H1 (cell line): ENCODE data around the gene KLHL1. TPM values are rescaled to one million over a fixed set of nuclear protein-coding genes. Genes with fewer than 3 reads are reported as not detected.

Experiments
- CTCF ChIA-PET: fragments of 300-600 bp; sonication (Branson Sonifier 250); formaldehyde crosslinking; loops from one replicate; lab custom pipeline; 2021; ENCODE audit not compliant: partially characterized antibody; lab: Charles Lee
- POLR2A ChIA-PET: fragments of 300-600 bp; sonication (Branson Sonifier 250); formaldehyde crosslinking; loops from one replicate; lab custom pipeline; 2021; ENCODE audit warnings: inconsistent platforms; ENCODE audit not compliant: partially characterized antibody; lab: Charles Lee
- DNase-seq, 2 experiments: peaks; one replicate each; pipeline versions ENCODE4 v3.0.0 to v3.0.0-alpha.2; 2010 to 2022; ENCODE audit warnings: low spot score in 2 of 2, low read depth in 1 of 2, mixed read lengths in 1 of 2
- FAIRE-seq: peaks from 2 replicates; lab custom pipeline; 2011; peaks lifted over from hg19 to GRCh38; lab: Jason Lieb, UNC
- H2AFZ ChIP-seq: 2 replicates; pipeline ENCODE4 v1.8.1; 2012; ENCODE audit warnings: low read length, inconsistent platforms
- H2AK5ac ChIP-seq: 2 replicates; pipeline ENCODE4 v1.6.1; 2013; ENCODE audit warnings: low read depth, low read length
- H2BK120ac ChIP-seq: replicated peaks from 2 replicates; pipeline ENCODE3; 2013; ENCODE audit warnings: low read depth, low read length, inconsistent platforms
- H2BK12ac ChIP-seq: 2 replicates; pipeline ENCODE4 v1.6.1; 2013; ENCODE audit warnings: low read depth, low read length
- H2BK15ac ChIP-seq: 2 replicates; pipeline ENCODE4 v1.6.1; 2013; ENCODE audit warnings: low read length
- H2BK20ac ChIP-seq: 2 replicates; pipeline ENCODE4 v1.6.1; 2013; ENCODE audit warnings: low read length
- H2BK5ac ChIP-seq: 2 replicates; pipeline ENCODE4 v1.6.1; 2013; ENCODE audit warnings: low read depth, low read length
- H3K14ac ChIP-seq: 2 replicates; pipeline ENCODE4 v1.6.1; 2013; ENCODE audit warnings: inconsistent platforms; ENCODE audit not compliant: insufficient read length
- H3K18ac ChIP-seq: 2 replicates; pipeline ENCODE4 v1.6.1; 2013; ENCODE audit warnings: low read length; ENCODE audit errors: extremely low read depth
- H3K23ac ChIP-seq: 2 replicates; pipeline ENCODE4 v1.6.1; 2013; ENCODE audit warnings: inconsistent platforms; ENCODE audit not compliant: insufficient read length
- H3K23me2 ChIP-seq: 2 replicates; pipeline ENCODE4 v1.6.1; 2013; ENCODE audit warnings: low read depth, low read length
- H3K27ac ChIP-seq: 2 replicates; pipeline ENCODE4 v1.6.1; 2011; ENCODE audit warnings: low read depth, low read length, inconsistent platforms
- H3K27me3 ChIP-seq, 4 experiments: replicated peaks in 1 of 4; 1 replicate in 1 of 4; 2 replicates in 3 of 4; pipeline versions ENCODE4 v1.6.1 to v1.8.1; 2011 to 2013; ENCODE audit warnings: low read length in 3 of 4, mild to moderate bottlenecking in 3 of 4, inconsistent platforms in 2 of 4, mixed read lengths in 2 of 4, moderate library complexity in 1 of 4; ENCODE audit not compliant: control insufficient read depth in 3 of 4, insufficient read depth in 3 of 4; ENCODE audit errors: extremely low read depth in 1 of 4
- H3K36me3 ChIP-seq, 4 experiments: 2 replicates each; pipeline versions ENCODE4 v1.6.1 to v1.8.1; 2011 to 2013; ENCODE audit warnings: mild to moderate bottlenecking in 4 of 4, low read length in 3 of 4, moderate library complexity in 2 of 4, control low read depth in 1 of 4, inconsistent platforms in 1 of 4; ENCODE audit not compliant: insufficient read depth in 4 of 4, control insufficient read depth in 2 of 4
- H3K4ac ChIP-seq: replicated peaks from 2 replicates; pipeline ENCODE3; 2013; ENCODE audit warnings: low read length, low read depth, mixed read lengths, inconsistent platforms; ENCODE audit not compliant: insufficient read length
- H3K4me1 ChIP-seq, 4 experiments: replicated peaks in 1 of 4; 1 replicate in 1 of 4; 2 replicates in 3 of 4; pipeline versions ENCODE4 v1.6.1 to v1.8.1; 2011 to 2013; ENCODE audit warnings: low read length in 3 of 4, inconsistent platforms in 2 of 4, mixed read lengths in 1 of 4; ENCODE audit not compliant: insufficient read depth in 4 of 4, control insufficient read depth in 3 of 4
- H3K4me2 ChIP-seq, 2 experiments: 2 replicates each; pipeline versions ENCODE4 v1.6.1 to v1.8.1; 2011 to 2013; ENCODE audit warnings: low read depth in 2 of 2, low read length in 2 of 2, control low read depth in 1 of 2, inconsistent platforms in 1 of 2, mild to moderate bottlenecking in 1 of 2; ENCODE audit not compliant: insufficient read depth in 1 of 2
- H3K4me3 ChIP-seq, 4 experiments: fragments of 200-600, 300-600 bp in 1 of 4; sonication (generic), shearing (Covaris generic), sonication (Bioruptor Twin) in 1 of 4; 2 replicates each; pipeline versions ENCODE4 v1.5.1 to v1.8.1; 2011 to 2016; ENCODE audit warnings: low read length in 4 of 4, low read depth in 3 of 4, control low read depth in 2 of 4, inconsistent platforms in 2 of 4, mild to moderate bottlenecking in 2 of 4, mixed read lengths in 1 of 4, moderate library complexity in 1 of 4; ENCODE audit not compliant: insufficient read depth in 2 of 4; ENCODE audit errors: extremely low read depth in 1 of 4
- H3K56ac ChIP-seq: replicated peaks from 2 replicates; pipeline ENCODE3; 2013; ENCODE audit warnings: low read depth, mild to moderate bottlenecking, mixed read lengths, low read length, inconsistent platforms; ENCODE audit not compliant: insufficient read length
- H3K79me1 ChIP-seq: 2 replicates; pipeline ENCODE4 v1.6.1; 2013; ENCODE audit warnings: low read depth, low read length, control low read depth
- H3K79me2 ChIP-seq, 2 experiments: 2 replicates each; pipeline versions ENCODE4 v1.6.1 to v1.8.1; 2012 to 2013; ENCODE audit warnings: low read length in 2 of 2, mild to moderate bottlenecking in 2 of 2, inconsistent platforms in 1 of 2; ENCODE audit not compliant: insufficient read depth in 2 of 2, control insufficient read depth in 1 of 2
- H3K9ac ChIP-seq, 4 experiments: replicated peaks in 1 of 4; 1 replicate in 1 of 4; 2 replicates in 3 of 4; pipeline versions ENCODE4 v1.6.1 to v1.8.1; 2011 to 2013; ENCODE audit warnings: low read depth in 3 of 4, low read length in 3 of 4, control low read depth in 2 of 4, mild to moderate bottlenecking in 2 of 4, moderate library complexity in 2 of 4, inconsistent platforms in 1 of 4; ENCODE audit errors: extremely low read depth in 1 of 4
- H3K9me3 ChIP-seq, 2 experiments: 2 replicates each; pipeline versions ENCODE4 v1.6.1 to v1.8.1; 2012 to 2013; ENCODE audit warnings: mild to moderate bottlenecking in 2 of 2, moderate library complexity in 2 of 2, control low read depth in 1 of 2, inconsistent platforms in 1 of 2, low read depth in 1 of 2, low read length in 1 of 2, mixed read lengths in 1 of 2; ENCODE audit not compliant: insufficient read depth in 2 of 2
- H4K20me1 ChIP-seq, 2 experiments: replicated peaks in 1 of 2; 2 replicates each; pipeline versions ENCODE3 to v1.8.1; 2011 to 2013; ENCODE audit warnings: inconsistent platforms in 2 of 2, low read length in 2 of 2, mild to moderate bottlenecking in 1 of 2; ENCODE audit not compliant: insufficient read depth in 2 of 2, control insufficient read depth in 1 of 2
- H4K5ac ChIP-seq: 2 replicates; pipeline ENCODE4 v1.6.1; 2013; ENCODE audit warnings: low read length, low read depth, mixed read lengths, inconsistent platforms; ENCODE audit not compliant: insufficient read length
- H4K8ac ChIP-seq: 2 replicates; pipeline ENCODE4 v1.8.0; 2013; ENCODE audit warnings: mild to moderate bottlenecking, moderate library complexity, low read length, inconsistent platforms; ENCODE audit not compliant: insufficient read depth; ENCODE audit errors: extremely low read depth
- H4K91ac ChIP-seq: replicated peaks from 2 replicates; pipeline ENCODE3; 2013; ENCODE audit warnings: low read length, mixed read lengths, inconsistent platforms; ENCODE audit not compliant: insufficient read length
- ATF2 ChIP-seq: IDR thresholded peaks from 2 replicates; pipeline ENCODE4 v1.6.1; 2012; ENCODE audit warnings: low read length, inconsistent platforms
- JUND ChIP-seq: IDR thresholded peaks from 2 replicates; pipeline ENCODE4 v1.6.1; 2011; ENCODE audit warnings: mild to moderate bottlenecking, improper control_type of control experiment, low read length
- KDM4A ChIP-seq: IDR thresholded peaks from one replicate; pipeline ENCODE4 v1.7.1; 2012; ENCODE audit warnings: low read depth, mild to moderate bottlenecking, moderate library complexity, low read length, inconsistent platforms; ENCODE audit not compliant: severe bottlenecking
- POLR2A ChIP-seq, 2 experiments: IDR thresholded peaks; 1 replicate in 1 of 2; 2 replicates in 1 of 2; pipeline ENCODE4 v1.6.1; 2011; ENCODE audit warnings: low read depth in 2 of 2, low read length in 2 of 2, mild to moderate bottlenecking in 2 of 2; ENCODE audit errors: control extremely low read depth in 1 of 2
- POLR2AphosphoS5 ChIP-seq: IDR thresholded peaks from 2 replicates; pipeline ENCODE4 v1.6.1; 2011; ENCODE audit warnings: low read depth, low read length
- polyA plus RNA-seq, 7 experiments: library from polyadenylated mRNA; depleted of rRNA in 3 of 7; stranded (reverse) in 5 of 7; unstranded in 2 of 7; fragments of >200 nt in 5 of 7; fragments of 200-250 nt in 2 of 7; gene quantifications; 1 replicate in 5 of 7; 2 replicates in 1 of 7; 4 replicates in 1 of 7; pipeline versions ENCODE4 v1.2.1 to v1.2.3, GENCODE V29; 2011 to 2013; ENCODE audit warnings: missing spikeins in 2 of 7, mixed read lengths in 2 of 7
- total RNA-seq: library from RNA; stranded (reverse); fragmentation: NEBNext Ultra II Directional; extraction: Animal tissue kit (Norgen Biotek cat#: 25700); gene quantifications from 2 replicates; pipeline ENCODE4 v1.2.1, GENCODE V29; 2021

KLHL1 gene
- total and polyA plus RNA-seq, 2 of the 8 experiments (the other 6 are each of a cell fraction or from before 2014, with no cell fraction given), result not detected

- no peak overlapping the region for H2BK12ac ChIP-seq
- no peak overlapping the region for H3K4me2 ChIP-seq
- no peaks in the 10 kb centered on the region for H3K27me3 ChIP-seq
- no peaks in the 10 kb centered on the region for H3K4me1 ChIP-seq
- H2AFZ ChIP-seq, result 0 out of 2 replicates have a peak overlapping the region, but pooled peaks have one; percentile 20
- no peak overlapping the region for H2AK5ac ChIP-seq
- H3K4me3 ChIP-seq, result no peak overlapping the region
- H3K23ac ChIP-seq, result no peak overlapping the region
- no peak overlapping the region for H4K91ac ChIP-seq
- ChIA-PET CTCF (no interaction called here), POLR2A (no interaction called here)
- no peaks in the 10 kb centered on the region for H3K79me1 ChIP-seq
- no peak overlapping the region for H3K9ac ChIP-seq
- no peak overlapping the region for H3K18ac ChIP-seq
- no peak overlapping the region for H2BK20ac ChIP-seq
- H4K8ac ChIP-seq, result no peak overlapping the region
- no peak for FAIRE-seq
- H3K14ac ChIP-seq, result no peak overlapping the region
- no peaks in the 10 kb centered on the region for H3K9me3 ChIP-seq
- H2BK120ac ChIP-seq, result no peak overlapping the region
- H3K36me3 ChIP-seq, result no peaks in the 10 kb centered on the region
- no peak overlapping the region for H3K56ac ChIP-seq
- no peak for DNase-seq
- H4K20me1 ChIP-seq, result no peaks in the 10 kb centered on the region
- no peaks in the 10 kb centered on the region for H3K23me2 ChIP-seq
- no peak overlapping the region for H2BK5ac ChIP-seq
- no peak overlapping the region for H3K27ac ChIP-seq
- H4K5ac ChIP-seq, result no peak overlapping the region
- H3K4ac ChIP-seq, result no peak overlapping the region
- H3K79me2 ChIP-seq, result no peaks in the 10 kb centered on the region
- H2BK15ac ChIP-seq, result no peak overlapping the region
- TF ChIP-seq KDM4A (no peak), JUND (no peak), POLR2AphosphoS5 (no peak), ATF2 (no peak), POLR2A (IDR thresholded peaks at IDR 0.05; ENCODE audit: control extremely low read depth in 1 of 2, low read depth in 2 of 2, low read length in 2 of 2) (no peak)
Measured at GRCh38 chr13:69720278-69720983, 387.8 kb downstream of the KLHL1 start.
